Dermis microvascular lymphatic vessel endothelial cell (primary cell): ENCODE data around the gene HSPA12A. TPM values are rescaled to one million over a fixed set of nuclear protein-coding genes. Genes with fewer than 3 reads are reported as not detected.

ENCODE experiments used
- DNase-seq, 2 donors: peaks; one replicate each; pipeline versions ENCODE4 v3.0.0 to v3.0.0-alpha.2; 2010; ENCODE audit warnings: low read depth in 2 of 2
- total RNA-seq: library from RNA; depleted of rRNA; stranded (reverse); fragments of >200 nt; gene quantifications from 2 replicates; pipeline ENCODE4 v1.2.1, GENCODE V29; 2014

HSPA12A gene, protein sequence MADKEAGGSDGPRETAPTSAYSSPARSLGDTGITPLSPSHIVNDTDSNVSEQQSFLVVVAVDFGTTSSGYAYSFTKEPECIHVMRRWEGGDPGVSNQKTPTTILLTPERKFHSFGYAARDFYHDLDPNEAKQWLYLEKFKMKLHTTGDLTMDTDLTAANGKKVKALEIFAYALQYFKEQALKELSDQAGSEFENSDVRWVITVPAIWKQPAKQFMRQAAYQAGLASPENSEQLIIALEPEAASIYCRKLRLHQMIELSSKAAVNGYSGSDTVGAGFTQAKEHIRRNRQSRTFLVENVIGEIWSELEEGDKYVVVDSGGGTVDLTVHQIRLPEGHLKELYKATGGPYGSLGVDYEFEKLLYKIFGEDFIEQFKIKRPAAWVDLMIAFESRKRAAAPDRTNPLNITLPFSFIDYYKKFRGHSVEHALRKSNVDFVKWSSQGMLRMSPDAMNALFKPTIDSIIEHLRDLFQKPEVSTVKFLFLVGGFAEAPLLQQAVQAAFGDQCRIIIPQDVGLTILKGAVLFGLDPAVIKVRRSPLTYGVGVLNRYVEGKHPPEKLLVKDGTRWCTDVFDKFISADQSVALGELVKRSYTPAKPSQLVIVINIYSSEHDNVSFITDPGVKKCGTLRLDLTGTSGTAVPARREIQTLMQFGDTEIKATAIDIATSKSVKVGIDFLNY
- 0.38 and 0.77 TPM in 2 replicates for total RNA-seq

DNA sequence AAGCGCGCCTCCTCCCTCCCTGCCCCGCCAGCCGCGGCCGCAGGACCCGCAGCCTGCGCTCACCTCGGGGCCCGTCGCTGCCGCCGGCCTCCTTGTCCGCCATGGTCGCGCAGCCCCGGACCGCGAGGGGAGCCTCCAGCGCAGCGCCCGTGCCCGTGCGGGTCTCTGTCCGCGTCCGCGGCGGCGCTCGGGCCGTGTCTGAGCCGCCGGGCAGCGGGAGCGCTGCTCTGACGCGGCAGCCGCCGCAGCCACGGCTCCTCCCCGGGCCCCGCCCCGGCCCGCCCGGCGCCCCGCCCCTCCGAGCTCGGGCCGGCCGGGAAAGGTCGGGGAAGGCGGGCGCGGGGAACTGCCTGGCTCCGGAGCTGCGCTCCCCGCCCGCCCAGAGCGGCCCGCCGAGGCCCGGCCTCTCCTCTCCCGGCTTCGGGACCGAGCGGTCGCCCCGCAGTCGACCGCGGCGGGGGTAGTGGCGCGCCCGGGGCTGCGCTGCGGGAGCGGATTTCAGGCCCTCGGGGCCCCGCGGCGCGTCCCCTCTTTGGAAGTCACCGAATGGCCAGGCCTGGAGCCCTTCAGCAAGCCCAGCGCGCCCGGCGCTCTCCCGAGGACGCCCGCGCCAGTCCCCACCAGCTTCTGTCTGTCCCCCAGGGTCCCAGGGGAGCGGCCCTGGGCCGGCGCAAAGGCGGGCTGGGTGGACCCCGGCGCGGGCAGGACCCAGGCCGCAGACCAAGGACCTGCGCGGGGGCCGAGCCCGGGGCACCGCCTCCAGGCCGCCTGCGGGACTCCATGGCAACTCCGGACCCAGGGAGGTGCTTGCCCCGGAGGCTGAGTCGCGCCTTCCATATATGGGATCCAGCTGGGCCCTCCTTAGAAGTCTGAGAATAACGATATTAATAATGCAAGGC lies at the start of gene HSPA12A:
HSPA12A (minus strand) TSS at position 200 of the 899 bp plus-strand sequence; CDS start at position 103, 97 bp downstream.
- peak in 1 of 2 donors; percentile 67 for DNase-seq

DNA sequence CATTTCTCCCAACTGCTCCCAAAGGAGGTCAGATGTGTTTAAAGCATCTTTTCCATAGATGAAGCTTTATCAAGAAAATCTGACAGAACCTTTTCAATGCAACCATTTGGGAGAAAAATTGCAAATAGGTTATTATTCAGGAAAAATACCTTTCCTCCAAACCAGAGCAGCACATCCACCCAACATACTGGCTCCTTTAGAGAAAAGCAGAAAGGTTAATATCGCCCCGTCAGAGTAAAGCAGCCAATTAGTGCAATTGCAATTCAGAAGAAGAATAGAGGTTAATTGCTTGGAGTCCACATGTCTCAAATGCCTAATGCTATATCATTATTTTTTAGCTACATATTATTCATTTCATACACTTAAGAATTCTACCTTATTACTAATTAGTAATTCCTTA lies 48.9 kb upstream of the HSPA12A start:
- DNase-seq, result no peak

DNA sequence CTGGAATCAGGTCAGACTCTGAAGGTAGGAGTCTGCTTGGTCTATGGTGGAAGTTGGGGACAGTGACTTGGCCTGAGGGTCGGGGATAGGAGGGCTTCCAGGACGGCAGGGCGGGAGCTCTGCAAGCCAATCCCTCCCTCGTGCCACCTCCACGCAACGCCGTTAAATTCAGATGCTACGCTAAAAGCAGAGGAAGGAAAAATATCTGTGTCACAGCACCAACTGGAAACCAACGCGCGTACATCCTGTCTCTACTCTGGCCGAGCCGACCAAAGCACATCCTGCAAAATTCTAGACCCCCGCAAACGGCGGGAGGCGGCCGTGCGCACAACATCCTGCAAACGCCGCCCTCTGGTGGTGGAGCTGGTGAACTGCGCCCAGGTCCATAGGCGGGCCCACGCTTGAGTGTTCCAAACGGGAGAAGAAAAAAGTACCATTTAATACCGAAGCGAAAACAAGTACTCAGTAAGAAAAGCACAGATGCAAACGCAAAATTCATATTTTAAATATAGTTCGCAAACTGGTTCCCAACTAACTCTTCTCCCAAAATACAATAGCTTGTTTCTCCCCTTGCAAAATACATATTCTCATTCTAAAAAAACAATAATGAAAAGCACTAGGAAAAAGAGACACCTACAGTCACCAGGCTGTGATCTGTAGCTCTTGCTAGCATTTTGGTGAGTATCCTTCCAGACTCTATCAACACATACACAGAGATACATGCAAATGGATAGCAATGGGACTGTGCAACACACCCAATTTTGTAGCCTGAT lies 45.7 kb upstream of the HSPA12A start:
- DNase-seq, result peak; percentile 59 to 68

- no peak for DNase-seq
Measured at GRCh38 chr10:116787053-116787659, 44.8 kb upstream of the HSPA12A start.

GRCh38 chr10:116785867-116786266 lies 43.5 kb upstream of the HSPA12A start:
- no peak for DNase-seq

- DNase-seq, result no peak
Measured at GRCh38 chr10:116785282-116785681, 42.9 kb upstream of the HSPA12A start.

GRCh38 chr10:116784651-116785050 lies 42.3 kb upstream of the HSPA12A start:
- DNase-seq, result no peak

GRCh38 chr10:116784035-116784434 lies 41.7 kb upstream of the HSPA12A start:
- DNase-seq, result no peak

- no peak for DNase-seq
Measured at GRCh38 chr10:116783011-116783655, 40.8 kb upstream of the HSPA12A start.

- no peak for DNase-seq
Measured at GRCh38 chr10:116781370-116781884, 39.1 kb upstream of the HSPA12A start.

DNA sequence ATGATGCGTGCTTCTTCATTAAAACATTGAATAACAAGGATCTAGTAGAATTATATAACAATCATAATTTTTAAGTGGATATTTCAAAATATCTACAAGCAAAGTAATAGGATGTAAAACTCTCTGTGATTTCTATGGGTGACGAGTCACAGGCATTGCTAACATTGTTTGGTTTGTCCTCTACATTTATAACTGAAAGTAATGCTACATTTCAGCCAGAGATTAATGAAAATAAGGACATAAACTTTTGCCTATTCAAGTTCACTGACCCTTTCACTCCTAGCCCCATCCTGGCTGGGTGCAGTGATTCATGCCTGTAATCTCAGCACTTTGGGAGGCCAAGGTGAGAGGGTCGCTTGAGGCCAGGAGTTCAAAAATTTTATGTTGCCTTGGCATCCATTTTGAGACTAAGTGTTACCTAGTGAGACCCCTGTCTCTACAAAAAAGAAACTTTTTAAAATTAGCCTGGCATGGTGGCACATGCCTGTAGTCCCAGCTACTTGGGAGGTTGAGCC lies 38.4 kb upstream of the HSPA12A start:
- no peak for DNase-seq

- DNase-seq, result no peak
Measured at GRCh38 chr10:116779076-116779687, 36.8 kb upstream of the HSPA12A start.

DNA sequence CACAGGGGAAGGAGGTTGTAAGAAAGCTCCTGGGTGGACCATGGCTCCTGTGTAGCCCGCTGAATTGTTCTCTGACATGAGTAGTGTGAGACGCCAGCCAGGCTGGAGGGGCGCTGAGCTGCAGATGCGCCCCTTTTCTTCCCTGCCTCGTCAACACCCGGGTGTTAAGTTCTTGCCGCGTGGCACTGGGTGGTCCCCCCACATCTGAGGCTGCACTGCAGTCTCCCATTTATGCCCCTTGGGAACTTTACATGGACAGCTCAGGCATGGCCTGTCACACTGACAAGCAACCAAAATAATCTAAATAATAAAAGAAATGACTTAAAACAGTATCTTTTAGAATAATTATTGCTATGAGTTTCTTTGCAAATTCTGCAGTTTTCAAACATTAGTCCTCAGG lies 34.6 kb upstream of the HSPA12A start:
- no peak for DNase-seq

GRCh38 chr10:116775488-116776400 lies 33.4 kb upstream of the HSPA12A start:
- no peak for DNase-seq

DNA sequence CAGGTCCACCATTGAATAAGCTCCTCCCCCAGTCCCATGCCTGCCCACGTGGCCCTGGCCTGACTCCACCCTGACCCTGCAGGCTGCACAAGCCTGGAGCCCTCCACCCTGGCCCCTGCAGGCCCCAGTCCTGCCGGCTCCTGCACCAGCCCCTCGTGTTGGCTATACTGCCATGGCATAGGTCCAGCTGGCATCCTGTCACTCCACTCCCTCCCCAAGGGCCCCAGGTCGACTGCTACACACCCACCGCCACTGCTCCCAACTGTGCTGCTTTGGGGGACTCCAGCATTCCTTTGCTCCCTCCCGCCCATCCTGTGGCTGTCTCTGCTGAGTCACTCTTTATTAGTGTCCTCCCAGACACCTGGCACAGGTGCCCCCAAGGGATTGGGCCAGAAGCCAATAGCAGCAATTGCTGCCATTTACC lies 32.4 kb upstream of the HSPA12A start:
- no peak for DNase-seq

- DNase-seq, result no peak
Measured at GRCh38 chr10:116772909-116773705, 30.7 kb upstream of the HSPA12A start.

GRCh38 chr10:116771959-116772585 lies 29.7 kb upstream of the HSPA12A start:
- DNase-seq, result no peak
